Measurements from ENCODE around the gene PTPRD. TPM values are rescaled to one million over a fixed set of nuclear protein-coding genes. Genes with fewer than 3 reads are reported as not detected.

PTPRD gene
- total RNA-seq, 1 experiment from 2014 or later: 32.5 TPM

GRCh38 chr9:8484597-8485191, 2128.1 kb downstream of the PTPRD start:
- Histone ChIP-seq H3K79me2 (ENCODE audit: insufficient read depth, low read length) (no peaks in the 10 kb centered on the region), H3K56ac (ENCODE audit: insufficient read length, low read depth, low read length) (no peak overlapping the region), H3K9me3 (ENCODE audit: control insufficient read depth, low read depth, low read length) (no peaks in the 10 kb centered on the region), H3K27me3 (ENCODE audit: insufficient read depth, low read length) (no peaks in the 10 kb centered on the region), H4K8ac (replicated peaks; ENCODE audit: insufficient read length, low read depth, low read length) (no peak overlapping the region), H2BK120ac (ENCODE audit: low read depth, low read length, poor library complexity, severe bottlenecking) (no peak overlapping the region), H3K14ac (ENCODE audit: insufficient read depth, low read length) (no peak overlapping the region), H4K20me1 (ENCODE audit: control insufficient read depth, insufficient read depth, insufficient read length) (no peaks in the 10 kb centered on the region), H3K23ac (ENCODE audit: insufficient read length, low read depth, low read length) (no peak overlapping the region), H3K79me1 (ENCODE audit: insufficient read depth, low read depth, low read length, poor library complexity, severe bottlenecking) (no peaks in the 10 kb centered on the region), H2AFZ (ENCODE audit: low read length) (no peak overlapping the region), H2BK20ac (ENCODE audit: low read depth, low read length, poor library complexity, severe bottlenecking) (no peak overlapping the region), H2BK12ac (ENCODE audit: insufficient read length, low read depth, low read length) (no peak overlapping the region), H4K5ac (ENCODE audit: insufficient read length, low read depth, low read length) (no peak overlapping the region), H3K4me2 (ENCODE audit: insufficient read depth, insufficient read length, low read length) (no peak overlapping the region), H3K4me1 (ENCODE audit: insufficient read depth, low read length) (no peaks in the 10 kb centered on the region), H3K4ac (ENCODE audit: low read depth, low read length) (no peak overlapping the region), H3T11ph (ENCODE audit: low read length) (no peak overlapping the region), H3K23me2 (ENCODE audit: insufficient read length, low read depth, low read length, poor library complexity, severe bottlenecking) (no peaks in the 10 kb centered on the region), H3K27ac (ENCODE audit: insufficient read length, low read depth, low read length) (no peak overlapping the region), H2BK15ac (ENCODE audit: low read depth, low read length) (no peak overlapping the region), H3K18ac (ENCODE audit: insufficient read length, low read depth, low read length) (no peak overlapping the region), H3K9ac (ENCODE audit: extremely low read depth, insufficient read length, low read length) (no peak overlapping the region), H4K91ac (ENCODE audit: insufficient read length, low read depth, low read length) (no peak overlapping the region), H2AK5ac (ENCODE audit: insufficient read length, low read length) (no peak overlapping the region), H2BK5ac (ENCODE audit: insufficient read length, low read length) (no peak overlapping the region)
- Mint-ChIP-seq H3K36me3 (ENCODE audit: insufficient read depth in 1 of 3, low read depth in 3 of 3) (peaks cover 0 to 31% (median 4%) of the 10 kb centered on the region in 3 experiments; a peak in 3 of 7 replicates), H3K27me3 (ENCODE audit: low read depth) (no peaks in the 10 kb centered on the region), H3K9me3 (no peaks in the 10 kb centered on the region), H3K4me3 (no peak overlapping the region), H3K27ac (no peak overlapping the region), H3K4me1 (peaks cover 0 to 4% of the 10 kb centered on the region in 2 experiments; a peak in 2 of 4 replicates)
- DNase-seq: no peak
- WGBS (ENCODE audit: extremely low coverage, insufficient read length, low lambda C conversion rate): no CpG with 5 or more reads among the region's 3 CpGs
- no peak for TF ChIP-seq CTCF (conservative IDR thresholded peaks at IDR 0.05)

Measured in H9 (cell line).